Activated CD8-positive, alpha-beta memory T cell treated with anti-CD3 and anti-CD28 coated beads, Interleukin-2, amount 50 U/mL, for 24 hours (primary cell): ENCODE measurements around the gene EFNA5.

Source experiments
- DNase-seq: peaks from one replicate; pipeline ENCODE4 v3.0.0-alpha.2; 2020; ENCODE audit errors: extremely low read depth

EFNA5 gene

GRCh38 chr5:107486489-107486888 is 184.2 kb downstream of the EFNA5 start:
- DNase-seq = peak; percentile 19

- no peak for DNase-seq
Measured at GRCh38 chr5:107485184-107485583, 185.6 kb downstream of the EFNA5 start.

- DNase-seq = no peak
Measured at GRCh38 chr5:107484281-107484680, 186.5 kb downstream of the EFNA5 start.

GRCh38 chr5:107483231-107484024 is 187.3 kb downstream of the EFNA5 start:
- no peak for DNase-seq

- no peak for DNase-seq
Measured at GRCh38 chr5:107478068-107478641, 192.6 kb downstream of the EFNA5 start.

GRCh38 chr5:107477492-107477891 is 193.2 kb downstream of the EFNA5 start:
- no peak for DNase-seq

- DNase-seq = no peak
Measured at GRCh38 chr5:107476783-107477182, 194.0 kb downstream of the EFNA5 start.

- DNase-seq = no peak
Measured at GRCh38 chr5:107474716-107475489, 195.8 kb downstream of the EFNA5 start.

GRCh38 chr5:107474361-107474715 is 196.4 kb downstream of the EFNA5 start:
- DNase-seq = no peak

GRCh38 chr5:107472620-107473064 is 198.1 kb downstream of the EFNA5 start:
- DNase-seq = no peak

- no peak for DNase-seq
Measured at GRCh38 chr5:107470295-107470582, 200.5 kb downstream of the EFNA5 start.

GRCh38 chr5:107469485-107470294 is 201.0 kb downstream of the EFNA5 start:
- no peak for DNase-seq

- DNase-seq = no peak
Measured at GRCh38 chr5:107469064-107469463, 201.7 kb downstream of the EFNA5 start.

GRCh38 chr5:107468276-107468675 is 202.5 kb downstream of the EFNA5 start:
- DNase-seq = no peak

GRCh38 chr5:107467137-107467932 is 203.4 kb downstream of the EFNA5 start:
- no peak for DNase-seq

- DNase-seq = no peak
Measured at GRCh38 chr5:107466233-107466769, 204.4 kb downstream of the EFNA5 start.

- DNase-seq = no peak
Measured at GRCh38 chr5:107464876-107465275, 205.9 kb downstream of the EFNA5 start.

- DNase-seq = no peak
Measured at GRCh38 chr5:107464416-107464815, 206.3 kb downstream of the EFNA5 start.

GRCh38 chr5:107463731-107464130 is 207.0 kb downstream of the EFNA5 start:
- DNase-seq = no peak

- DNase-seq = no peak
Measured at GRCh38 chr5:107461770-107462169, 209.0 kb downstream of the EFNA5 start.

- DNase-seq = no peak
Measured at GRCh38 chr5:107460789-107461188, 209.9 kb downstream of the EFNA5 start.
